Right lobe of liver (tissue), 4 donors: ENCODE data around the gene RTN4.

ENCODE experiments used
- CTCF ChIP-seq, 4 donors: fragments of 200-600 bp in 3 of 4; fragments of 450-650 bp in 1 of 4; IDR thresholded peaks; one replicate each; pipeline versions ENCODE4 v1.5.1 to v1.8.0; 2016 to 2022; ENCODE audit warnings: antibody characterized with exemption in 4 of 4, mild to moderate bottlenecking in 2 of 4
- POLR2A ChIP-seq: fragments of 450-650 bp; IDR thresholded peaks from one replicate; pipeline ENCODE4 v1.6.1; 2017; ENCODE audit warnings: antibody characterized with exemption, mild to moderate bottlenecking
- donor health status: DM: no; HTN: no; CAD: no.
- donor health status: DM: no; HTN: no; CAD: no.
- donor health status: DM: no; HTN: yes; CAD: no.

DNA sequence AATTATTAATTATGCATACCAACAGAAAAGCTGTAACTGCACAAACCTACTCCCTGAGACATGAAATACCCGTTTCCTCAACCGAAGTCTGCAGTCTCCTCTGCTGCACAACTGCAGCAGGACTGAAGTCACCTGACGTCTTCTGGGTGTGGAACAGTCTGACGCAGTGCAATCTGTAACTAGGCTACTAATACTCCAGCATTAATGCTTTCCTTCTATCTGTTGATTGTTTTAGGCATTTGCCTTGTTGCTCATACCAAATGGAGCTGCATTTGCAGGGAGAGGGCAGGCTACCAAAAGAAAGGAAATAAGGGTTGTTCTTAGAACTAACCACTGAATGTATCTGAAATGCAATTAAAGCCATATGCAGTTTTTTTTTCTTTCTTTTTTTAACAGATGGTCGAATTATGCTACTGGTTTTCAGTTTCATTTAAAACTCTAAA is 40.1 kb downstream of the RTN4 start:
- peak; percentile 67 for TF ChIP-seq POLR2A
- no peak for TF ChIP-seq CTCF (IDR thresholded peaks at IDR 0.05)
